GM23338 (cell line): ENCODE results near the gene MRGPRF. TPM values are rescaled to one million over a fixed set of nuclear protein-coding genes. Genes with fewer than 3 reads are reported as not detected.

ENCODE experiments used
- ATAC-seq: fragments of 200-7000 bp; cut with Tn5 transposase; 3 replicates; pipeline ENCODE4 v1.9.1; 2020
- DNase-seq: peaks from one replicate; pipeline ENCODE4 v3.0.0-alpha.2; 2015; ENCODE audit warnings: low spot score
- H2AFZ ChIP-seq: fragments of 200-600 bp; sonication (generic); 2 replicates; pipeline ENCODE4 v1.8.0; 2016; ENCODE audit warnings: antibody characterized with exemption, mild to moderate bottlenecking, moderate library complexity
- H3F3A ChIP-seq: fragments of 200-600 bp; sonication (generic); replicated peaks from 2 replicates; pipeline ENCODE4 v1.8.0; 2017; ENCODE audit warnings: antibody characterized with exemption, mixed run types, low read depth
- H3K27ac ChIP-seq: fragments of 200-600 bp; sonication (generic); 2 replicates; pipeline ENCODE4 v1.6.1; 2016; ENCODE audit warnings: low read depth
- H3K27me3 ChIP-seq: fragments of 200-600 bp; sonication (generic); 2 replicates; pipeline ENCODE4 v1.8.0; 2016; ENCODE audit warnings: mild to moderate bottlenecking, mixed run types, moderate library complexity; ENCODE audit not compliant: insufficient read depth
- H3K36me3 ChIP-seq: fragments of 200-600 bp; sonication (generic); 2 replicates; pipeline ENCODE4 v1.8.0; 2016; ENCODE audit warnings: mild to moderate bottlenecking; ENCODE audit not compliant: insufficient read depth
- H3K4me1 ChIP-seq: fragments of 200-600 bp; sonication (generic); 2 replicates; pipeline ENCODE4 v1.8.0; 2016; ENCODE audit warnings: mild to moderate bottlenecking, moderate library complexity; ENCODE audit not compliant: insufficient read depth
- H3K4me2 ChIP-seq: fragments of 200-600 bp; sonication (generic); 2 replicates; pipeline ENCODE4 v1.7.1; 2017; ENCODE audit warnings: mixed run types
- H3K4me3 ChIP-seq: fragments of 200-600 bp; sonication (generic); 2 replicates; pipeline ENCODE4 v1.6.1; 2016; ENCODE audit warnings: mixed run types
- H3K79me2 ChIP-seq: fragments of 200-600 bp; sonication (generic); replicated peaks from 2 replicates; pipeline ENCODE4 v1.8.0; 2017; ENCODE audit warnings: mild to moderate bottlenecking; ENCODE audit not compliant: insufficient read depth
- H3K9me2 ChIP-seq: fragments of 200-600 bp; sonication (generic); 2 replicates; pipeline ENCODE4 v1.8.0; 2017; ENCODE audit not compliant: insufficient read depth
- H4K20me1 ChIP-seq: fragments of 200-600 bp; sonication (generic); replicated peaks from 2 replicates; pipeline ENCODE4 v1.8.0; 2017; ENCODE audit warnings: mild to moderate bottlenecking; ENCODE audit not compliant: insufficient read depth
- H3K27ac Mint-ChIP-seq: 2 replicates; pipeline ENCODE4 v1.8.0; 2020; ENCODE audit warnings: inconsistent platforms, mild to moderate bottlenecking, moderate library complexity, mixed read lengths
- H3K27me3 Mint-ChIP-seq: 3 replicates; pipeline ENCODE4 v1.8.0; 2022; ENCODE audit warnings: low read depth, mild to moderate bottlenecking, moderate library complexity, mixed read lengths, inconsistent platforms; ENCODE audit not compliant: insufficient read depth, poor library complexity
- H3K36me3 Mint-ChIP-seq: 3 replicates; pipeline ENCODE4 v1.8.0; 2021; ENCODE audit warnings: low read depth, mild to moderate bottlenecking, inconsistent platforms, moderate library complexity, mixed read lengths
- H3K4me1 Mint-ChIP-seq: 3 replicates; pipeline ENCODE4 v1.8.0; 2020; ENCODE audit warnings: mild to moderate bottlenecking, inconsistent platforms, mixed read lengths
- H3K4me3 Mint-ChIP-seq: 3 replicates; pipeline ENCODE4 v1.8.0; 2021; ENCODE audit warnings: moderate library complexity, mild to moderate bottlenecking, inconsistent platforms, mixed read lengths
- H3K9me3 Mint-ChIP-seq: 3 replicates; pipeline ENCODE4 v1.8.0; 2020; ENCODE audit warnings: moderate library complexity, mild to moderate bottlenecking, inconsistent platforms, mixed read lengths
- CREB1 ChIP-seq: fragments of 250-450 bp; sonication (Bioruptor Pico); IDR thresholded peaks from 2 replicates; pipeline ENCODE4 v1.5.0; 2020; ENCODE audit warnings: low read depth, mild to moderate bottlenecking, moderate library complexity
- EZH2 ChIP-seq: fragments of 200-600 bp; sonication (generic); IDR thresholded peaks from one replicate; pipeline ENCODE4 v1.8.0; 2017; ENCODE audit warnings: antibody characterized with exemption, mild to moderate bottlenecking, low read depth; ENCODE audit not compliant: unreplicated experiment
- EZH2phosphoT487 ChIP-seq: fragments of 200-600 bp; sonication (generic); IDR thresholded peaks from one replicate; pipeline ENCODE4 v1.8.1; 2018; ENCODE audit warnings: antibody characterized with exemption; ENCODE audit not compliant: unreplicated experiment
- JUNB ChIP-seq: IDR thresholded peaks from one replicate; pipeline ENCODE4 v1.6.1; 2016; ENCODE audit warnings: antibody characterized with exemption; ENCODE audit not compliant: unreplicated experiment
- NANOG ChIP-seq: IDR thresholded peaks from 2 replicates; pipeline ENCODE4 v1.6.1; 2016; ENCODE audit warnings: antibody characterized with exemption, borderline replicate concordance
- POLR2AphosphoS5 ChIP-seq: IDR thresholded peaks from 2 replicates; pipeline ENCODE4 v1.6.1; 2016; ENCODE audit warnings: antibody characterized with exemption, low read depth
- STAT1 ChIP-seq: IDR thresholded peaks from one replicate; pipeline ENCODE4 v1.6.1; 2016; ENCODE audit warnings: antibody characterized with exemption; ENCODE audit not compliant: unreplicated experiment
- ZNF114 ChIP-seq: fragments of 250-450 bp; sonication (Bioruptor Pico); IDR thresholded peaks from 2 replicates; pipeline ENCODE4 v1.5.0; 2020; ENCODE audit warnings: mild to moderate bottlenecking, moderate library complexity
- ZNF331 ChIP-seq: fragments of 250-450 bp; sonication (Bioruptor Pico); IDR thresholded peaks from 2 replicates; pipeline ENCODE4 v1.5.0; 2020; ENCODE audit warnings: low read depth, mild to moderate bottlenecking, moderate library complexity
- polyA plus RNA-seq: library from polyadenylated mRNA; unstranded; fragments of >200 nt; fragmentation: Nextera tagmentation; extraction: Ambion mirVana; gene quantifications from 2 replicates; pipeline ENCODE4 v1.2.1, GENCODE V29; 2016
- total RNA-seq: library from RNA; depleted of rRNA; stranded (reverse); fragments of >200 nt; shearing (Covaris generic); gene quantifications from 2 replicates; pipeline ENCODE4 v1.2.3, GENCODE V29; 2014
- TF ChIP-seq, protein P1 (sequence below): fragments of 250-450 bp; sonication (Bioruptor Pico); IDR thresholded peaks from 2 replicates; pipeline ENCODE4 v1.5.0; 2020; ENCODE audit warnings: mild to moderate bottlenecking, moderate library complexity
- TF ChIP-seq, protein P2 (sequence below), 2 experiments: fragments of 200-600 bp in 1 of 2; sonication (generic) in 1 of 2; conservative IDR thresholded peaks; 2 replicates each; pipeline versions ENCODE4 v1.5.1 to v1.6.1; 2016 to 2017; ENCODE audit warnings: antibody characterized with exemption in 2 of 2, low read depth in 2 of 2, mild to moderate bottlenecking in 2 of 2, moderate library complexity in 1 of 2
- TF ChIP-seq, protein P3 (sequence below): IDR thresholded peaks from 2 replicates; pipeline ENCODE4 v1.6.1; 2016; ENCODE audit warnings: antibody characterized with exemption
- TF ChIP-seq, protein P4 (sequence below): IDR thresholded peaks from one replicate; pipeline ENCODE4 v1.6.1; 2018; ENCODE audit warnings: antibody characterized with exemption; ENCODE audit not compliant: unreplicated experiment

The MRGPRF gene
- total and polyA plus RNA-seq, 2 experiments from 2014 or later = 3.3 to 9.0 TPM

DNA sequence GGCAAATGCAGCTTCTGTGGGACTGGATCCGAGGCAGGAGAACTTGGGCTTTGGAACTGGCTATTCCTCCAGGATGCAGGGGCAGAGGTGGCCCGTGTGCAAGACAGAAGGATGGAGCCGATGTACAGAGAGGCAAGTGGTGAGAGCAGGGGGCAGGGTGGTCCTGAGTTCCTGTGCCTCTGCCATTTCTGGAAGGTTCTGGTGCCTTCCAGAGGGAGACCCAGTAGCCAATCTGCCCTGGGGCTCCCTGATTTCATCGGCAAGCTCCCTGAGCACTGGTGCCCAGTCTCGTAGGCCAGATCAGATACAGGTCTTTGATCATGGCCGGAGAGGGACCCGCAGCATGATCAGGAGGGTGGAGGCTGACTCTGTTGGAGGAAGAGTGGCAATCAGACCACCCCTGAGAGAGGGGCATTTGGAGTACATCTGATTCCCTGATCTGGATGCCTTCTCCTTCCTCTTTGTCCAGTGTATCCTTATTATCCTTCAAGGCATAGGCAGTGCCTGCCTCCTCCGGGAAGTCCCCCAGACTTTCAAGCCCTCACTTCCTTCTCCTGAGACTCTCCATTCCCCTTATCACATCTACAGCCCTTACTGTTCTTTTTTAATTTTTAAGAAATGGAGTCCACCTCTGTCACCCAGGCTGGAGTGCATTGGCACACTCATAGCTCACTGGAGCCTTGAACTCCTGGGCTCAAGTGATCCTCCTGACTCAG lies 42.0 kb downstream of the MRGPRF start:
- Histone ChIP-seq H3K27me3 (no peaks in the 10 kb centered on the region), H3K27ac (no peak overlapping the region), H2AFZ (no peak overlapping the region; the same call in 1 of the 2 replicates), H3K9me2 (0 out of 2 replicates have a peak, but pooled peaks cover 6% of the 10 kb centered on the region), H3F3A (no peaks in the 10 kb centered on the region), H3K4me3 (no peak overlapping the region), H3K36me3 (no peaks in the 10 kb centered on the region), H3K4me1 (no peaks in the 10 kb centered on the region), H4K20me1 (no peaks in the 10 kb centered on the region), H3K4me2 (no peak overlapping the region), H3K79me2 (no peaks in the 10 kb centered on the region)
- no peak for TF ChIP-seq ZNF331 (CRISPR knock-in tag)
- TF ChIP-seq, protein P1, sequence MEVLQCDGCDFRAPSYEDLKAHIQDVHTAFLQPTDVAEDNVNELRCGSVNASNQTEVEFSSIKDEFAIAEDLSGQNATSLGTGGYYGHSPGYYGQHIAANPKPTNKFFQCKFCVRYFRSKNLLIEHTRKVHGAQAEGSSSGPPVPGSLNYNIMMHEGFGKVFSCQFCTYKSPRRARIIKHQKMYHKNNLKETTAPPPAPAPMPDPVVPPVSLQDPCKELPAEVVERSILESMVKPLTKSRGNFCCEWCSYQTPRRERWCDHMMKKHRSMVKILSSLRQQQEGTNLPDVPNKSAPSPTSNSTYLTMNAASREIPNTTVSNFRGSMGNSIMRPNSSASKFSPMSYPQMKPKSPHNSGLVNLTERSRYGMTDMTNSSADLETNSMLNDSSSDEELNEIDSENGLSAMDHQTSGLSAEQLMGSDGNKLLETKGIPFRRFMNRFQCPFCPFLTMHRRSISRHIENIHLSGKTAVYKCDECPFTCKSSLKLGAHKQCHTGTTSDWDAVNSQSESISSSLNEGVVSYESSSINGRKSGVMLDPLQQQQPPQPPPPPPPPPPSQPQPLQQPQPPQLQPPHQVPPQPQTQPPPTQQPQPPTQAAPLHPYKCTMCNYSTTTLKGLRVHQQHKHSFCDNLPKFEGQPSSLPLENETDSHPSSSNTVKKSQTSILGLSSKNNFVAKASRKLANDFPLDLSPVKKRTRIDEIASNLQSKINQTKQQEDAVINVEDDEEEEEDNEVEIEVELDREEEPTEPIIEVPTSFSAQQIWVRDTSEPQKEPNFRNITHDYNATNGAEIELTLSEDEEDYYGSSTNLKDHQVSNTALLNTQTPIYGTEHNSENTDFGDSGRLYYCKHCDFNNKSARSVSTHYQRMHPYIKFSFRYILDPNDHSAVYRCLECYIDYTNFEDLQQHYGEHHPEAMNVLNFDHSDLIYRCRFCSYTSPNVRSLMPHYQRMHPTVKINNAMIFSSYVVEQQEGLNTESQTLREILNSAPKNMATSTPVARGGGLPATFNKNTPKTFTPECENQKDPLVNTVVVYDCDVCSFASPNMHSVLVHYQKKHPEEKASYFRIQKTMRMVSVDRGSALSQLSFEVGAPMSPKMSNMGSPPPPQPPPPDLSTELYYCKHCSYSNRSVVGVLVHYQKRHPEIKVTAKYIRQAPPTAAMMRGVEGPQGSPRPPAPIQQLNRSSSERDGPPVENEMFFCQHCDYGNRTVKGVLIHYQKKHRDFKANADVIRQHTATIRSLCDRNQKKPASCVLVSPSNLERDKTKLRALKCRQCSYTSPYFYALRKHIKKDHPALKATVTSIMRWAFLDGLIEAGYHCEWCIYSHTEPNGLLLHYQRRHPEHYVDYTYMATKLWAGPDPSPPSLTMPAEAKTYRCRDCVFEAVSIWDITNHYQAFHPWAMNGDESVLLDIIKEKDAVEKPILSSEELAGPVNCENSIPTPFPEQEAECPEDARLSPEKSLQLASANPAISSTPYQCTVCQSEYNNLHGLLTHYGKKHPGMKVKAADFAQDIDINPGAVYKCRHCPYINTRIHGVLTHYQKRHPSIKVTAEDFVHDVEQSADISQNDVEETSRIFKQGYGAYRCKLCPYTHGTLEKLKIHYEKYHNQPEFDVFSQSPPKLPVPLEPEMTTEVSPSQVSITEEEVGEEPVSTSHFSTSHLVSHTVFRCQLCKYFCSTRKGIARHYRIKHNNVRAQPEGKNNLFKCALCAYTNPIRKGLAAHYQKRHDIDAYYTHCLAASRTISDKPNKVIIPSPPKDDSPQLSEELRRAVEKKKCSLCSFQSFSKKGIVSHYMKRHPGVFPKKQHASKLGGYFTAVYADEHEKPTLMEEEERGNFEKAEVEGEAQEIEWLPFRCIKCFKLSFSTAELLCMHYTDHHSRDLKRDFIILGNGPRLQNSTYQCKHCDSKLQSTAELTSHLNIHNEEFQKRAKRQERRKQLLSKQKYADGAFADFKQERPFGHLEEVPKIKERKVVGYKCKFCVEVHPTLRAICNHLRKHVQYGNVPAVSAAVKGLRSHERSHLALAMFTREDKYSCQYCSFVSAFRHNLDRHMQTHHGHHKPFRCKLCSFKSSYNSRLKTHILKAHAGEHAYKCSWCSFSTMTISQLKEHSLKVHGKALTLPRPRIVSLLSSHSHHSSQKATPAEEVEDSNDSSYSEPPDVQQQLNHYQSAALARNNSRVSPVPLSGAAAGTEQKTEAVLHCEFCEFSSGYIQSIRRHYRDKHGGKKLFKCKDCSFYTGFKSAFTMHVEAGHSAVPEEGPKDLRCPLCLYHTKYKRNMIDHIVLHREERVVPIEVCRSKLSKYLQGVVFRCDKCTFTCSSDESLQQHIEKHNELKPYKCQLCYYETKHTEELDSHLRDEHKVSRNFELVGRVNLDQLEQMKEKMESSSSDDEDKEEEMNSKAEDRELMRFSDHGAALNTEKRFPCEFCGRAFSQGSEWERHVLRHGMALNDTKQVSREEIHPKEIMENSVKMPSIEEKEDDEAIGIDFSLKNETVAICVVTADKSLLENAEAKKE (CRISPR knock-in tag) = no peak
- TF ChIP-seq, protein P2, sequence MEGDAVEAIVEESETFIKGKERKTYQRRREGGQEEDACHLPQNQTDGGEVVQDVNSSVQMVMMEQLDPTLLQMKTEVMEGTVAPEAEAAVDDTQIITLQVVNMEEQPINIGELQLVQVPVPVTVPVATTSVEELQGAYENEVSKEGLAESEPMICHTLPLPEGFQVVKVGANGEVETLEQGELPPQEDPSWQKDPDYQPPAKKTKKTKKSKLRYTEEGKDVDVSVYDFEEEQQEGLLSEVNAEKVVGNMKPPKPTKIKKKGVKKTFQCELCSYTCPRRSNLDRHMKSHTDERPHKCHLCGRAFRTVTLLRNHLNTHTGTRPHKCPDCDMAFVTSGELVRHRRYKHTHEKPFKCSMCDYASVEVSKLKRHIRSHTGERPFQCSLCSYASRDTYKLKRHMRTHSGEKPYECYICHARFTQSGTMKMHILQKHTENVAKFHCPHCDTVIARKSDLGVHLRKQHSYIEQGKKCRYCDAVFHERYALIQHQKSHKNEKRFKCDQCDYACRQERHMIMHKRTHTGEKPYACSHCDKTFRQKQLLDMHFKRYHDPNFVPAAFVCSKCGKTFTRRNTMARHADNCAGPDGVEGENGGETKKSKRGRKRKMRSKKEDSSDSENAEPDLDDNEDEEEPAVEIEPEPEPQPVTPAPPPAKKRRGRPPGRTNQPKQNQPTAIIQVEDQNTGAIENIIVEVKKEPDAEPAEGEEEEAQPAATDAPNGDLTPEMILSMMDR (conservative IDR thresholded peaks at IDR 0.05; ENCODE audit: low read depth in 2 of 2) = no peak
- TF ChIP-seq, protein P3, sequence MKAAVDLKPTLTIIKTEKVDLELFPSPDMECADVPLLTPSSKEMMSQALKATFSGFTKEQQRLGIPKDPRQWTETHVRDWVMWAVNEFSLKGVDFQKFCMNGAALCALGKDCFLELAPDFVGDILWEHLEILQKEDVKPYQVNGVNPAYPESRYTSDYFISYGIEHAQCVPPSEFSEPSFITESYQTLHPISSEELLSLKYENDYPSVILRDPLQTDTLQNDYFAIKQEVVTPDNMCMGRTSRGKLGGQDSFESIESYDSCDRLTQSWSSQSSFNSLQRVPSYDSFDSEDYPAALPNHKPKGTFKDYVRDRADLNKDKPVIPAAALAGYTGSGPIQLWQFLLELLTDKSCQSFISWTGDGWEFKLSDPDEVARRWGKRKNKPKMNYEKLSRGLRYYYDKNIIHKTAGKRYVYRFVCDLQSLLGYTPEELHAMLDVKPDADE = no peak
- TF ChIP-seq NANOG = no peak
- TF ChIP-seq EZH2 = no peak
- TF ChIP-seq JUNB = no peak
- no peak for TF ChIP-seq STAT1
- no peak for TF ChIP-seq CREB1 (CRISPR knock-in tag)
- TF ChIP-seq, protein P4, sequence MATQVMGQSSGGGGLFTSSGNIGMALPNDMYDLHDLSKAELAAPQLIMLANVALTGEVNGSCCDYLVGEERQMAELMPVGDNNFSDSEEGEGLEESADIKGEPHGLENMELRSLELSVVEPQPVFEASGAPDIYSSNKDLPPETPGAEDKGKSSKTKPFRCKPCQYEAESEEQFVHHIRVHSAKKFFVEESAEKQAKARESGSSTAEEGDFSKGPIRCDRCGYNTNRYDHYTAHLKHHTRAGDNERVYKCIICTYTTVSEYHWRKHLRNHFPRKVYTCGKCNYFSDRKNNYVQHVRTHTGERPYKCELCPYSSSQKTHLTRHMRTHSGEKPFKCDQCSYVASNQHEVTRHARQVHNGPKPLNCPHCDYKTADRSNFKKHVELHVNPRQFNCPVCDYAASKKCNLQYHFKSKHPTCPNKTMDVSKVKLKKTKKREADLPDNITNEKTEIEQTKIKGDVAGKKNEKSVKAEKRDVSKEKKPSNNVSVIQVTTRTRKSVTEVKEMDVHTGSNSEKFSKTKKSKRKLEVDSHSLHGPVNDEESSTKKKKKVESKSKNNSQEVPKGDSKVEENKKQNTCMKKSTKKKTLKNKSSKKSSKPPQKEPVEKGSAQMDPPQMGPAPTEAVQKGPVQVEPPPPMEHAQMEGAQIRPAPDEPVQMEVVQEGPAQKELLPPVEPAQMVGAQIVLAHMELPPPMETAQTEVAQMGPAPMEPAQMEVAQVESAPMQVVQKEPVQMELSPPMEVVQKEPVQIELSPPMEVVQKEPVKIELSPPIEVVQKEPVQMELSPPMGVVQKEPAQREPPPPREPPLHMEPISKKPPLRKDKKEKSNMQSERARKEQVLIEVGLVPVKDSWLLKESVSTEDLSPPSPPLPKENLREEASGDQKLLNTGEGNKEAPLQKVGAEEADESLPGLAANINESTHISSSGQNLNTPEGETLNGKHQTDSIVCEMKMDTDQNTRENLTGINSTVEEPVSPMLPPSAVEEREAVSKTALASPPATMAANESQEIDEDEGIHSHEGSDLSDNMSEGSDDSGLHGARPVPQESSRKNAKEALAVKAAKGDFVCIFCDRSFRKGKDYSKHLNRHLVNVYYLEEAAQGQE = no peak
- no peak for TF ChIP-seq ZNF114
- TF ChIP-seq POLR2AphosphoS5 = no peak
- no peak for TF ChIP-seq EZH2phosphoT487
- no peak overlapping the region for H3K27ac Mint-ChIP-seq
- H3K27me3 Mint-ChIP-seq = peaks cover 2% of the 10 kb centered on the region
- no peak overlapping the region for H3K4me3 Mint-ChIP-seq
- no peak for ATAC-seq
- peaks cover 3% of the 10 kb centered on the region; the same call in 2 of the 3 replicates for H3K36me3 Mint-ChIP-seq
- peaks cover 5% of the 10 kb centered on the region; the same call in 2 of the 3 replicates for H3K4me1 Mint-ChIP-seq
- no peak for DNase-seq
- H3K9me3 Mint-ChIP-seq = peaks cover 6% of the 10 kb centered on the region
